Stomach (tissue), 4 donors: ENCODE data around the gene CSGALNACT2.

ENCODE experiments used
- CTCF ChIP-seq, 7 experiments: fragments of 450-650 bp in 4 of 7; fragments of 200-600 bp in 3 of 7; sonication (generic) in 3 of 7; IDR thresholded peaks; one replicate each; pipeline ENCODE4 v1.5.1; 2016 to 2019; ENCODE audit warnings: antibody characterized with exemption in 7 of 7, control low read depth in 2 of 7, mild to moderate bottlenecking in 1 of 7
- EP300 ChIP-seq: sonication (generic); formaldehyde crosslinking; IDR thresholded peaks from one replicate; pipeline ENCODE4 v1.6.1; 2017; ENCODE audit warnings: antibody characterized with exemption
- POLR2A ChIP-seq, 4 donors: fragments of 450-650 bp; IDR thresholded peaks; one replicate each; pipeline ENCODE4 v1.6.1; 2016; ENCODE audit warnings: antibody characterized with exemption in 4 of 4, control low read depth in 2 of 4, mild to moderate bottlenecking in 1 of 4, moderate library complexity in 1 of 4
- POLR2AphosphoS5 ChIP-seq, 3 donors: sonication (generic); formaldehyde crosslinking; IDR thresholded peaks; one replicate each; pipeline ENCODE4 v1.6.1; 2016; ENCODE audit warnings: antibody characterized with exemption in 3 of 3

GRCh38 chr10:43117777-43118583 lies 20.3 kb upstream of the CSGALNACT2 start:
- TF ChIP-seq POLR2A (IDR thresholded peaks at IDR 0.05) (no peak), CTCF (IDR thresholded peaks at IDR 0.05) (no peak), POLR2AphosphoS5 (IDR thresholded peaks at IDR 0.05) (no peak), EP300 (no peak)
